ENCODE measurements around the gene TRIM7.

GRCh38 chr5:181243018-181243563 is 38.1 kb upstream of the TRIM7 start:
- no peak for TF ChIP-seq CTCF (conservative IDR thresholded peaks at IDR 0.05; ENCODE audit: low read depth, low read length)
- TF ChIP-seq FOS (IDR thresholded peaks at IDR 0.05; ENCODE audit: low read depth, low read length), result no peak
- no peak for TF ChIP-seq POLR2A (IDR thresholded peaks at IDR 0.05; ENCODE audit: low read depth, low read length)
- no peak for TF ChIP-seq RAD21 (IDR thresholded peaks at IDR 0.05; ENCODE audit: low read length)
- TF ChIP-seq USF2 (IDR thresholded peaks at IDR 0.05; ENCODE audit: low read depth, low read length), result no peak
- no peak for TF ChIP-seq MAFK (IDR thresholded peaks at IDR 0.05; ENCODE audit: low read depth, low read length)
- no peak for TF ChIP-seq CEBPB (IDR thresholded peaks at IDR 0.05; ENCODE audit: low read depth, low read length)
- no peak; the same call in 1 of the 2 replicates for TF ChIP-seq CHD1 (IDR thresholded peaks at IDR 0.05; ENCODE audit: low read depth, low read length)

Data from IMR-90 (cell line).